OCI-LY7 (cell line): ENCODE results near the gene INKA2. TPM values are rescaled to one million over a fixed set of nuclear protein-coding genes. Genes with fewer than 3 reads are reported as not detected.

Experiments used
- BruUV-seq: library from RNA; stranded (reverse); fragments of 400-500 nt; replicated peaks from 2 replicates; lab custom pipeline; 2021; lab: Mats Ljungman, UMichigan
- CTCF ChIA-PET: fragments of 300-600 bp; sonication (Branson Sonifier 250); formaldehyde crosslinking; loops from one replicate; lab custom pipeline; 2022; ENCODE audit warnings: antibody characterized with exemption; ENCODE audit not compliant: unreplicated experiment; lab: Charles Lee
- POLR2A ChIA-PET: fragments of 300-600 bp; sonication (Branson Sonifier 250); formaldehyde crosslinking; loops from one replicate; lab custom pipeline; 2022; ENCODE audit warnings: antibody characterized with exemption; lab: Charles Lee
- DNase-seq: peaks from one replicate; pipeline ENCODE4 v3.0.0-alpha.2; 2015; ENCODE audit warnings: low spot score
- H2AFZ ChIP-seq: fragments of 200-600 bp; sonication (generic), shearing (Covaris generic); 2 replicates; pipeline ENCODE4 v1.6.1; 2014; ENCODE audit warnings: mild to moderate bottlenecking, antibody characterized with exemption, low read length, moderate library complexity
- H3K27ac ChIP-seq: fragments of 200-600 bp; sonication (generic); 2 replicates; pipeline ENCODE4 v1.5.1; 2014; ENCODE audit warnings: mixed run types, low read depth, mild to moderate bottlenecking, moderate library complexity, low read length, inconsistent platforms; ENCODE audit not compliant: poor library complexity, severe bottlenecking
- H3K36me3 ChIP-seq: fragments of 200-600 bp; sonication (generic); 2 replicates; pipeline ENCODE4 v1.6.1; 2014; ENCODE audit warnings: mild to moderate bottlenecking, antibody characterized with exemption, low read length, moderate library complexity, mixed read lengths; ENCODE audit not compliant: insufficient read depth
- H3K4me1 ChIP-seq: fragments of 200-600 bp; sonication (generic); 2 replicates; pipeline ENCODE4 v1.5.1; 2014; ENCODE audit warnings: mild to moderate bottlenecking, low read length; ENCODE audit not compliant: insufficient read depth, poor library complexity, severe bottlenecking
- H3K4me2 ChIP-seq: fragments of 200-600 bp; sonication (generic); 2 replicates; pipeline ENCODE4 v1.6.1; 2014; ENCODE audit warnings: mild to moderate bottlenecking, low read length
- H3K4me3 ChIP-seq: fragments of 200-600 bp; sonication (generic); 2 replicates; pipeline ENCODE4 v1.5.1; 2014; ENCODE audit warnings: mild to moderate bottlenecking, low read depth, low read length; ENCODE audit not compliant: poor library complexity, severe bottlenecking
- H3K79me2 ChIP-seq: fragments of 200-600 bp; sonication (generic); 2 replicates; pipeline ENCODE4 v1.6.1; 2016; ENCODE audit warnings: low read depth, mild to moderate bottlenecking, low read length, moderate library complexity, mixed read lengths; ENCODE audit not compliant: insufficient read depth
- H3K9me2 ChIP-seq: fragments of 200-600 bp; sonication (generic); 2 replicates; pipeline ENCODE4 v1.6.1; 2016; ENCODE audit warnings: mild to moderate bottlenecking, low read length, mixed read lengths; ENCODE audit not compliant: insufficient read depth
- H3K9me3 ChIP-seq: fragments of 200-600 bp; sonication (generic); 2 replicates; pipeline ENCODE4 v1.6.1; 2014; ENCODE audit warnings: mild to moderate bottlenecking, mixed run types, low read length, mixed read lengths
- H4K20me1 ChIP-seq: fragments of 200-600 bp; sonication (generic); 2 replicates; pipeline ENCODE4 v1.6.1; 2014; ENCODE audit warnings: mild to moderate bottlenecking, antibody characterized with exemption, low read length, moderate library complexity, mixed read lengths; ENCODE audit not compliant: insufficient read depth
- CTCF ChIP-seq: fragments of 200-600 bp; sonication (generic); conservative IDR thresholded peaks from 2 replicates; pipeline ENCODE4 v1.5.1; 2014; ENCODE audit warnings: mild to moderate bottlenecking, antibody characterized with exemption, low read length, moderate library complexity, mixed read lengths
- EZH2phosphoT487 ChIP-seq: fragments of 200-600 bp; sonication (generic); IDR thresholded peaks from 2 replicates; pipeline ENCODE4 v1.6.1; 2018; ENCODE audit warnings: low read depth, borderline replicate concordance, mild to moderate bottlenecking, mixed run types, antibody characterized with exemption, low read length, moderate library complexity, mixed read lengths
- intact Hi-C: fragments of 100-400 bp; cut with micrococcal nuclease; formaldehyde crosslinking; loops from one replicate; pipeline ENCODE4 v1.10.0; 2022; ENCODE audit not compliant: unreplicated experiment
- total RNA-seq, 2 experiments: library from RNA; depleted of rRNA in 1 of 2; stranded (reverse); fragments of >200 nt in 1 of 2; shearing (Covaris generic) in 1 of 2; gene quantifications; 2 replicates each; pipeline ENCODE4 v1.2.3, GENCODE V29; 2014 to 2022

INKA2 gene
- total RNA-seq, 2 experiments from 2014 or later: 3.9 to 10.8 TPM

- ChIA-PET CTCF (interaction anchor here (1.2 kb wide), 1 partner anchor 9 kb away, joined by 3 read pairs; no protein-coding TSS in a partner anchor), POLR2A (interaction anchor here (0.6 to 1.3 kb wide), 6 partner anchors 65 to 478 kb away, joined by 3 to 6 read pairs (median 4); no protein-coding TSS in a partner anchor)
- H3K36me3 ChIP-seq: peaks cover 96% of the 10 kb centered on the region
These were observed 39.9 kb downstream of the INKA2 start for GRCh38 chr1:111699268-111699667.

GRCh38 chr1:111696330-111696729 is 42.9 kb downstream of the INKA2 start:
- intact Hi-C loops: no loop called here

More at GRCh38 chr1:111699268-111699667, 39.9 kb downstream of the INKA2 start:
- intact Hi-C loops: no loop called here
- H3K4me3 ChIP-seq: no peak overlapping the region
- BruUV-seq: no TSS peak
- H4K20me1 ChIP-seq: no peaks in the 10 kb centered on the region
- no peaks in the 10 kb centered on the region for H3K9me2 ChIP-seq
- no peak overlapping the region for H3K4me2 ChIP-seq
- H3K27ac ChIP-seq: no peak overlapping the region
- no peaks in the 10 kb centered on the region for H3K79me2 ChIP-seq
- no peak overlapping the region for H2AFZ ChIP-seq
- peaks cover 23% of the 10 kb centered on the region for H3K4me1 ChIP-seq
- H3K9me3 ChIP-seq: no peaks in the 10 kb centered on the region
- TF ChIP-seq CTCF (no peak), EZH2phosphoT487 (no peak)
- peak; percentile 14 for DNase-seq

More at GRCh38 chr1:111696330-111696729, 42.9 kb downstream of the INKA2 start:
- no peak overlapping the region for H3K4me2 ChIP-seq
- H2AFZ ChIP-seq: no peak overlapping the region
- no peaks in the 10 kb centered on the region for H3K79me2 ChIP-seq
- no peaks in the 10 kb centered on the region for H4K20me1 ChIP-seq
- no peak for DNase-seq
- no peaks in the 10 kb centered on the region for H3K9me3 ChIP-seq
- H3K27ac ChIP-seq: no peak overlapping the region
- H3K9me2 ChIP-seq: no peaks in the 10 kb centered on the region
- H3K4me1 ChIP-seq: peaks cover 23% of the 10 kb centered on the region
- no peak overlapping the region for H3K4me3 ChIP-seq
- H3K36me3 ChIP-seq: peaks cover 97% of the 10 kb centered on the region
- TF ChIP-seq EZH2phosphoT487: no peak
- no peak for TF ChIP-seq CTCF
- POLR2A ChIA-PET: interaction anchor here (0.7 to 1.0 kb wide), 3 partner anchors 9 to 187 kb away, joined by 3 to 4 read pairs (median 4); no protein-coding TSS in a partner anchor
- CTCF ChIA-PET: no interaction called here
- no TSS peak for BruUV-seq
